Stimulated activated CD8-positive, alpha-beta memory T cell treated with anti-CD3 and anti-CD28 coated beads, Interleukin-7, amount 100 ng/mL, for 4 hours (primary cell): Measurements from ENCODE around the gene CPAMD8.
"Not testable (repeated sequence)": the region's sequence is repeated elsewhere in the genome, so short reads cannot be mapped to it uniquely, and the experiment has no call there.

Source experiments
- DNase-seq, 2 donors: peaks; one replicate each; pipeline ENCODE4 v3.0.0-alpha.2; 2020; ENCODE audit warnings: low read depth in 2 of 2

Gene CPAMD8

GRCh38 chr19:16874978-16875299 lies 151.7 kb downstream of the CPAMD8 start:
- DNase-seq, result not testable (repeated sequence)

GRCh38 chr19:16874250-16874977 lies 152.2 kb downstream of the CPAMD8 start:
- no peak for DNase-seq

- DNase-seq, result no peak
Measured at GRCh38 chr19:16873594-16873993, 153.0 kb downstream of the CPAMD8 start.

GRCh38 chr19:16872728-16873127 lies 153.9 kb downstream of the CPAMD8 start:
- DNase-seq, result no peak

GRCh38 chr19:16871871-16872270 lies 154.7 kb downstream of the CPAMD8 start:
- DNase-seq, result no peak

GRCh38 chr19:16869331-16869972 lies 157.2 kb downstream of the CPAMD8 start:
- DNase-seq, result no peak

- DNase-seq, result no peak
Measured at GRCh38 chr19:16868423-16869130, 158.0 kb downstream of the CPAMD8 start.

GRCh38 chr19:16867211-16867610 lies 159.4 kb downstream of the CPAMD8 start:
- DNase-seq, result no peak

- DNase-seq, result no peak
Measured at GRCh38 chr19:16862826-16863415, 163.7 kb downstream of the CPAMD8 start.

- no peak for DNase-seq
Measured at GRCh38 chr19:16861834-16862233, 164.8 kb downstream of the CPAMD8 start.

- no peak for DNase-seq
Measured at GRCh38 chr19:16861011-16861410, 165.6 kb downstream of the CPAMD8 start.

- DNase-seq, result no peak
Measured at GRCh38 chr19:16860118-16860517, 166.5 kb downstream of the CPAMD8 start.

GRCh38 chr19:16859626-16860025 lies 167.0 kb downstream of the CPAMD8 start:
- no peak for DNase-seq

GRCh38 chr19:16856091-16856490 lies 170.5 kb downstream of the CPAMD8 start:
- DNase-seq, result no peak

GRCh38 chr19:16853066-16853465 lies 173.5 kb downstream of the CPAMD8 start:
- DNase-seq, result no peak

- no peak for DNase-seq
Measured at GRCh38 chr19:16851031-16851712, 175.4 kb downstream of the CPAMD8 start.

- DNase-seq, result no peak
Measured at GRCh38 chr19:16850133-16850532, 176.5 kb downstream of the CPAMD8 start.

GRCh38 chr19:16849168-16849567 lies 177.4 kb downstream of the CPAMD8 start:
- DNase-seq, result no peak

GRCh38 chr19:16847430-16847829 lies 179.2 kb downstream of the CPAMD8 start:
- no peak for DNase-seq

GRCh38 chr19:16846901-16847300 lies 179.7 kb downstream of the CPAMD8 start:
- DNase-seq, result no peak
